ENCODE measurements around the gene PDZD8.

The PDZD8 gene

GRCh38 chr10:117228210-117228609 is 147.0 kb downstream of the PDZD8 start:
- TF ChIP-seq, protein P1, sequence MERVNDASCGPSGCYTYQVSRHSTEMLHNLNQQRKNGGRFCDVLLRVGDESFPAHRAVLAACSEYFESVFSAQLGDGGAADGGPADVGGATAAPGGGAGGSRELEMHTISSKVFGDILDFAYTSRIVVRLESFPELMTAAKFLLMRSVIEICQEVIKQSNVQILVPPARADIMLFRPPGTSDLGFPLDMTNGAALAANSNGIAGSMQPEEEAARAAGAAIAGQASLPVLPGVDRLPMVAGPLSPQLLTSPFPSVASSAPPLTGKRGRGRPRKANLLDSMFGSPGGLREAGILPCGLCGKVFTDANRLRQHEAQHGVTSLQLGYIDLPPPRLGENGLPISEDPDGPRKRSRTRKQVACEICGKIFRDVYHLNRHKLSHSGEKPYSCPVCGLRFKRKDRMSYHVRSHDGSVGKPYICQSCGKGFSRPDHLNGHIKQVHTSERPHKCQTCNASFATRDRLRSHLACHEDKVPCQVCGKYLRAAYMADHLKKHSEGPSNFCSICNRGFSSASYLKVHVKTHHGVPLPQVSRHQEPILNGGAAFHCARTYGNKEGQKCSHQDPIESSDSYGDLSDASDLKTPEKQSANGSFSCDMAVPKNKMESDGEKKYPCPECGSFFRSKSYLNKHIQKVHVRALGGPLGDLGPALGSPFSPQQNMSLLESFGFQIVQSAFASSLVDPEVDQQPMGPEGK (CRISPR knock-in tag; IDR thresholded peaks at IDR 0.05; ENCODE audit: borderline replicate concordance): no peak
- no peak for TF ChIP-seq CSDC2 (CRISPR knock-in tag; IDR thresholded peaks at IDR 0.05)
- TF ChIP-seq, protein P2, sequence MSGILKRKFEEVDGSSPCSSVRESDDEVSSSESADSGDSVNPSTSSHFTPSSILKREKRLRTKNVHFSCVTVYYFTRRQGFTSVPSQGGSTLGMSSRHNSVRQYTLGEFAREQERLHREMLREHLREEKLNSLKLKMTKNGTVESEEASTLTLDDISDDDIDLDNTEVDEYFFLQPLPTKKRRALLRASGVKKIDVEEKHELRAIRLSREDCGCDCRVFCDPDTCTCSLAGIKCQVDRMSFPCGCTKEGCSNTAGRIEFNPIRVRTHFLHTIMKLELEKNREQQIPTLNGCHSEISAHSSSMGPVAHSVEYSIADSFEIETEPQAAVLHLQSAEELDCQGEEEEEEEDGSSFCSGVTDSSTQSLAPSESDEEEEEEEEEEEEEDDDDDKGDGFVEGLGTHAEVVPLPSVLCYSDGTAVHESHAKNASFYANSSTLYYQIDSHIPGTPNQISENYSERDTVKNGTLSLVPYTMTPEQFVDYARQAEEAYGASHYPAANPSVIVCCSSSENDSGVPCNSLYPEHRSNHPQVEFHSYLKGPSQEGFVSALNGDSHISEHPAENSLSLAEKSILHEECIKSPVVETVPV (CRISPR knock-in tag; IDR thresholded peaks at IDR 0.05): no peak
- TF ChIP-seq BACH2 (CRISPR knock-in tag; IDR thresholded peaks at IDR 0.05; ENCODE audit: borderline replicate concordance): no peak
- TF ChIP-seq RARB (CRISPR knock-in tag; IDR thresholded peaks at IDR 0.05): no peak
- TF ChIP-seq, protein P3, sequence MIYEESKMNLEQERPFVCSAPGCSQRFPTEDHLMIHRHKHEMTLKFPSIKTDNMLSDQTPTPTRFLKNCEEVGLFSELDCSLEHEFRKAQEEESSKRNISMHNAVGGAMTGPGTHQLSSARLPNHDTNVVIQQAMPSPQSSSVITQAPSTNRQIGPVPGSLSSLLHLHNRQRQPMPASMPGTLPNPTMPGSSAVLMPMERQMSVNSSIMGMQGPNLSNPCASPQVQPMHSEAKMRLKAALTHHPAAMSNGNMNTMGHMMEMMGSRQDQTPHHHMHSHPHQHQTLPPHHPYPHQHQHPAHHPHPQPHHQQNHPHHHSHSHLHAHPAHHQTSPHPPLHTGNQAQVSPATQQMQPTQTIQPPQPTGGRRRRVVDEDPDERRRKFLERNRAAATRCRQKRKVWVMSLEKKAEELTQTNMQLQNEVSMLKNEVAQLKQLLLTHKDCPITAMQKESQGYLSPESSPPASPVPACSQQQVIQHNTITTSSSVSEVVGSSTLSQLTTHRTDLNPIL (CRISPR knock-in tag; IDR thresholded peaks at IDR 0.05; ENCODE audit: low read depth): no peak
- TF ChIP-seq ZNF8 (CRISPR knock-in tag; IDR thresholded peaks at IDR 0.05): no peak
- TF ChIP-seq ZC3H10 (CRISPR knock-in tag; IDR thresholded peaks at IDR 0.05): no peak
- no peak for TF ChIP-seq TOX (CRISPR knock-in tag; IDR thresholded peaks at IDR 0.05; ENCODE audit: borderline replicate concordance)
- TF ChIP-seq SNAI2 (CRISPR knock-in tag; IDR thresholded peaks at IDR 0.05): no peak
- TF ChIP-seq OSR1 (CRISPR knock-in tag; IDR thresholded peaks at IDR 0.05): no peak
- ATAC-seq: no peak
